ENCODE data around the gene HMGB2. TPM values are rescaled to one million over a fixed set of nuclear protein-coding genes. Genes with fewer than 3 reads are reported as not detected.

The HMGB2 gene
- total RNA-seq, 2 experiments from 2014 or later = 610 to 614 TPM

GRCh38 chr4:173316060-173316459 is 18.1 kb downstream of the HMGB2 start:
- ChIA-PET CTCF (interaction anchor here (7.4 kb wide), 1 partner anchor 100 kb away, joined by 150 read pairs; no protein-coding TSS in a partner anchor), POLR2A (no interaction called here)
- intact Hi-C loops (cut with micrococcal nuclease) = loop anchor here (5.0 kb wide), 2 partner anchors 299 to 841 kb away; no protein-coding TSS in a partner anchor
- peaks cover 6% of the 10 kb centered on the region for H3K36me3 Mint-ChIP-seq
- no peak for DNase-seq
- H3K4me3 Mint-ChIP-seq = no peak overlapping the region
- no peaks in the 10 kb centered on the region for H3K9me3 Mint-ChIP-seq
- H3K4me1 Mint-ChIP-seq (ENCODE audit: low read depth) = peaks cover 12% of the 10 kb centered on the region
- H3K27ac Mint-ChIP-seq = no peak overlapping the region
- no peaks in the 10 kb centered on the region for H3K27me3 Mint-ChIP-seq

GRCh38 chr4:173314715-173315114 is 19.4 kb downstream of the HMGB2 start:
- intact Hi-C loops (cut with micrococcal nuclease) = loop anchor here (5.0 kb wide), 2 partner anchors 297 to 843 kb away; no protein-coding TSS in a partner anchor
- H3K27me3 Mint-ChIP-seq = no peaks in the 10 kb centered on the region
- DNase-seq = no peak
- POLR2A ChIA-PET = no interaction called here
- H3K9me3 Mint-ChIP-seq = no peaks in the 10 kb centered on the region
- no peak overlapping the region for H3K27ac Mint-ChIP-seq
- CTCF ChIA-PET = interaction anchor here (2.1 to 3.0 kb wide), 2 partner anchors 13 to 105 kb away, joined by 13 to 19 read pairs; no protein-coding TSS in a partner anchor
- H3K4me1 Mint-ChIP-seq (ENCODE audit: low read depth) = peaks cover 11% of the 10 kb centered on the region
- peaks cover 1% of the 10 kb centered on the region for H3K36me3 Mint-ChIP-seq
- H3K4me3 Mint-ChIP-seq = no peak overlapping the region

- Mint-ChIP-seq H3K27me3 (no peaks in the 10 kb centered on the region), H3K27ac (no peak overlapping the region), H3K4me1 (ENCODE audit: low read depth) (no peaks in the 10 kb centered on the region), H3K4me3 (no peak overlapping the region), H3K9me3 (no peaks in the 10 kb centered on the region), H3K36me3 (peaks cover 3% of the 10 kb centered on the region)
- ChIA-PET CTCF (interaction anchor here (2.0 kb wide), 1 partner anchor 107 kb away, joined by 6 read pairs; no protein-coding TSS in a partner anchor), POLR2A (no interaction called here)
- intact Hi-C loops (cut with micrococcal nuclease) = no loop called here
- no peak for DNase-seq
These were observed 22.8 kb downstream of the HMGB2 start for GRCh38 chr4:173311368-173311767.

- Mint-ChIP-seq H3K4me3 (no peak overlapping the region), H3K4me1 (ENCODE audit: low read depth) (no peaks in the 10 kb centered on the region), H3K9me3 (no peaks in the 10 kb centered on the region), H3K27me3 (no peaks in the 10 kb centered on the region), H3K27ac (no peak overlapping the region), H3K36me3 (peaks cover 8% of the 10 kb centered on the region)
- ChIA-PET CTCF (interaction anchor here (2.8 kb wide), 1 partner anchor 294 kb away, joined by 11 read pairs; no protein-coding TSS in a partner anchor), POLR2A (no interaction called here)
- intact Hi-C loops (cut with micrococcal nuclease) = no loop called here
- DNase-seq = no peak
These were observed 26.4 kb downstream of the HMGB2 start for GRCh38 chr4:173307778-173308177.

GRCh38 chr4:173301518-173302201 is 32.5 kb downstream of the HMGB2 start:
- Mint-ChIP-seq H3K9me3 (no peaks in the 10 kb centered on the region), H3K4me3 (no peak overlapping the region), H3K36me3 (peaks cover 6% of the 10 kb centered on the region), H3K27me3 (no peaks in the 10 kb centered on the region), H3K27ac (no peak overlapping the region), H3K4me1 (ENCODE audit: low read depth) (peaks cover 3% of the 10 kb centered on the region)
- ChIA-PET POLR2A (interaction anchor here (0.6 to 1.1 kb wide), 3 partner anchors 9 to 119 kb away, joined by 3 to 4 read pairs (median 3); partner anchors contain the start of gene HMGB2), CTCF (interaction anchor here (0.7 to 3.7 kb wide), 54 partner anchors 9 to 361 kb away, joined by 3 to 101 read pairs (median 4); partner anchors contain the start of genes GALNT7 and HMGB2)
- DNase-seq = no peak
- intact Hi-C loops (cut with micrococcal nuclease) = loop anchor here (1.0 kb wide), 3 partner anchors 12 to 288 kb away; no protein-coding TSS in a partner anchor

- no peaks in the 10 kb centered on the region for H3K9me3 Mint-ChIP-seq
- no peak overlapping the region for H3K4me3 Mint-ChIP-seq
- no peak for DNase-seq
- POLR2A ChIA-PET = no interaction called here
- intact Hi-C loops (cut with micrococcal nuclease) = no loop called here
- H3K27ac Mint-ChIP-seq = no peak overlapping the region
- H3K4me1 Mint-ChIP-seq (ENCODE audit: low read depth) = peaks cover under 1% of the 10 kb centered on the region
- H3K36me3 Mint-ChIP-seq = no peaks in the 10 kb centered on the region
- CTCF ChIA-PET = interaction anchor here (1.8 kb wide), 1 partner anchor 281 kb away, joined by 4 read pairs; no protein-coding TSS in a partner anchor
- H3K27me3 Mint-ChIP-seq = no peaks in the 10 kb centered on the region
These were observed 39.7 kb downstream of the HMGB2 start for GRCh38 chr4:173294444-173294843.

GRCh38 chr4:173293663-173294062 is 40.5 kb downstream of the HMGB2 start:
- intact Hi-C loops (cut with micrococcal nuclease) = no loop called here
- Mint-ChIP-seq H3K27me3 (no peaks in the 10 kb centered on the region), H3K36me3 (no peaks in the 10 kb centered on the region), H3K4me1 (ENCODE audit: low read depth) (peaks cover 8% of the 10 kb centered on the region), H3K4me3 (no peak overlapping the region), H3K27ac (no peak overlapping the region), H3K9me3 (no peaks in the 10 kb centered on the region)
- ChIA-PET CTCF (interaction anchor here (2.2 to 3.1 kb wide), 2 partner anchors 8 to 26 kb away, joined by 9 to 41 read pairs; no protein-coding TSS in a partner anchor), POLR2A (no interaction called here)
- DNase-seq = no peak

- Mint-ChIP-seq H3K36me3 (peaks cover 3% of the 10 kb centered on the region), H3K27ac (no peak overlapping the region), H3K4me3 (no peak overlapping the region), H3K9me3 (peaks cover 11% of the 10 kb centered on the region), H3K27me3 (no peaks in the 10 kb centered on the region), H3K4me1 (ENCODE audit: low read depth) (peaks cover 13% of the 10 kb centered on the region)
- DNase-seq = no peak
- intact Hi-C loops (cut with micrococcal nuclease) = no loop called here
- POLR2A ChIA-PET = no interaction called here
- CTCF ChIA-PET = interaction anchor here (0.6 to 3.1 kb wide), 10 partner anchors 10 to 286 kb away, joined by 3 to 41 read pairs (median 4); no protein-coding TSS in a partner anchor
These were observed 42.3 kb downstream of the HMGB2 start for GRCh38 chr4:173291899-173292298.

- DNase-seq = no peak
- Mint-ChIP-seq H3K9me3 (peaks cover 29% of the 10 kb centered on the region), H3K27ac (no peak overlapping the region), H3K36me3 (peaks cover 14% of the 10 kb centered on the region), H3K27me3 (no peaks in the 10 kb centered on the region), H3K4me1 (ENCODE audit: low read depth) (peaks cover 13% of the 10 kb centered on the region), H3K4me3 (peak overlapping the region; percentile 45)
- ChIA-PET POLR2A (no interaction called here), CTCF (interaction anchor here (1.2 to 5.1 kb wide), 7 partner anchors 12 to 276 kb away, joined by 4 to 43 read pairs (median 5); no protein-coding TSS in a partner anchor)
- intact Hi-C loops (cut with micrococcal nuclease) = loop anchor here (1.0 to 10.0 kb wide), 2 partner anchors 12 to 125 kb away; no protein-coding TSS in a partner anchor
These were observed 44.8 kb downstream of the HMGB2 start for GRCh38 chr4:173289353-173289727.

GRCh38 chr4:173288698-173289352 is 45.3 kb downstream of the HMGB2 start:
- H3K27me3 Mint-ChIP-seq = no peaks in the 10 kb centered on the region
- H3K9me3 Mint-ChIP-seq = peaks cover 29% of the 10 kb centered on the region
- DNase-seq = no peak
- POLR2A ChIA-PET = no interaction called here
- peaks cover 13% of the 10 kb centered on the region for H3K4me1 Mint-ChIP-seq (ENCODE audit: low read depth)
- peak overlapping the region; percentile 45 for H3K4me3 Mint-ChIP-seq
- H3K36me3 Mint-ChIP-seq = peaks cover 14% of the 10 kb centered on the region
- CTCF ChIA-PET = interaction anchor here (0.9 to 5.1 kb wide), 5 partner anchors 12 to 205 kb away, joined by 3 to 43 read pairs (median 4); no protein-coding TSS in a partner anchor
- H3K27ac Mint-ChIP-seq = peak overlapping the region; percentile 40
- intact Hi-C loops (cut with micrococcal nuclease) = loop anchor here (1.0 to 10.0 kb wide), 4 partner anchors 12 to 205 kb away; no protein-coding TSS in a partner anchor

GRCh38 chr4:173288296-173288695 is 45.9 kb downstream of the HMGB2 start:
- no peak overlapping the region for H3K4me3 Mint-ChIP-seq
- peaks cover 13% of the 10 kb centered on the region for H3K4me1 Mint-ChIP-seq (ENCODE audit: low read depth)
- no peak overlapping the region for H3K27ac Mint-ChIP-seq
- H3K9me3 Mint-ChIP-seq = peaks cover 32% of the 10 kb centered on the region
- peak; percentile 76 for DNase-seq
- ChIA-PET CTCF (interaction anchor here (0.5 to 5.1 kb wide), 6 partner anchors 13 to 412 kb away, joined by 3 to 43 read pairs (median 4); no protein-coding TSS in a partner anchor), POLR2A (no interaction called here)
- intact Hi-C loops (cut with micrococcal nuclease) = loop anchor here (1.0 to 10.0 kb wide), 3 partner anchors 30 to 206 kb away; no protein-coding TSS in a partner anchor
- H3K36me3 Mint-ChIP-seq = peaks cover 17% of the 10 kb centered on the region
- H3K27me3 Mint-ChIP-seq = no peaks in the 10 kb centered on the region

- Mint-ChIP-seq H3K27me3 (no peaks in the 10 kb centered on the region), H3K4me1 (ENCODE audit: low read depth) (peaks cover 13% of the 10 kb centered on the region), H3K9me3 (peaks cover 34% of the 10 kb centered on the region), H3K27ac (no peak overlapping the region), H3K4me3 (no peak overlapping the region), H3K36me3 (peaks cover 22% of the 10 kb centered on the region)
- CTCF ChIA-PET = interaction anchor here (0.5 to 5.1 kb wide), 9 partner anchors 14 to 411 kb away, joined by 3 to 43 read pairs (median 3); no protein-coding TSS in a partner anchor
- DNase-seq = no peak
- intact Hi-C loops (cut with micrococcal nuclease) = loop anchor here (10.0 kb wide), 1 partner anchor 127 kb away; no protein-coding TSS in a partner anchor
- POLR2A ChIA-PET = no interaction called here
These were observed 46.7 kb downstream of the HMGB2 start for GRCh38 chr4:173287486-173287885.

Measured in activated CD4-positive, alpha-beta memory T cell treated with anti-CD3 and anti-CD28 coated beads for 36 hours (primary cell).